Gastroesophageal sphincter (tissue), 4 donors: ENCODE results near the gene ATP2C1. TPM values are rescaled to one million over a fixed set of nuclear protein-coding genes. Genes with fewer than 3 reads are reported as not detected.
"Not testable (repeated sequence)": the region's sequence is repeated elsewhere in the genome, so short reads cannot be mapped to it uniquely, and the experiment has no call there.

Source experiments
- ATAC-seq: fragments of 150-250 bp; one replicate; pipeline ENCODE4 v1.9.1; 2016; ENCODE audit warnings: mild to moderate bottlenecking, moderate library complexity
- H3K27ac ChIP-seq, 4 donors: fragments of 200-600 bp; sonication (generic) in 3 of 4; 1 replicate in 3 of 4; 2 replicates in 1 of 4; pipeline ENCODE4 v1.5.1; 2016 to 2019
- H3K27me3 ChIP-seq: fragments of 200-600 bp; sonication (generic); one replicate; pipeline ENCODE4 v1.5.1; 2019
- H3K36me3 ChIP-seq, 2 donors: fragments of 200-600 bp; sonication (generic); one replicate each; pipeline ENCODE4 v1.5.1; 2019; ENCODE audit warnings: control low read depth in 1 of 2
- H3K4me1 ChIP-seq, 3 donors: fragments of 200-600 bp; sonication (generic); 1 replicate in 2 of 3; 2 replicates in 1 of 3; pipeline ENCODE4 v1.5.1; 2016 to 2019; ENCODE audit warnings: control low read depth in 2 of 3
- H3K4me3 ChIP-seq, 2 donors: fragments of 200-600 bp; sonication (generic); one replicate each; pipeline ENCODE4 v1.5.1; 2019; ENCODE audit warnings: mild to moderate bottlenecking in 1 of 2, moderate library complexity in 1 of 2
- H3K9me3 ChIP-seq, 3 donors: fragments of 200-600 bp; sonication (generic); one replicate each; pipeline ENCODE4 v1.5.1; 2017 to 2019; ENCODE audit warnings: control low read depth in 2 of 3
- CTCF ChIP-seq, 4 experiments: fragments of 200-600 bp in 2 of 4; fragments of 450-650 bp in 2 of 4; sonication (generic) in 1 of 4; IDR thresholded peaks; one replicate each; pipeline ENCODE4 v1.5.1; 2017 to 2019; ENCODE audit warnings: antibody characterized with exemption in 4 of 4, mild to moderate bottlenecking in 2 of 4, moderate library complexity in 2 of 4
- EP300 ChIP-seq: sonication (generic); formaldehyde crosslinking; IDR thresholded peaks from one replicate; pipeline ENCODE4 v1.6.1; 2017; ENCODE audit warnings: antibody characterized with exemption, mild to moderate bottlenecking
- POLR2A ChIP-seq, 2 donors: fragments of 450-650 bp; IDR thresholded peaks; one replicate each; pipeline ENCODE4 v1.6.1; 2017; ENCODE audit warnings: antibody characterized with exemption in 2 of 2, mild to moderate bottlenecking in 2 of 2, moderate library complexity in 1 of 2
- POLR2AphosphoS5 ChIP-seq: sonication (generic); formaldehyde crosslinking; IDR thresholded peaks from one replicate; pipeline ENCODE4 v1.6.1; 2017; ENCODE audit warnings: antibody characterized with exemption
- WGBS, 2 donors: methylation state at CpG; one replicate each; pipeline ENCODE4 v1.1.5; 2018; ENCODE audit warnings: low coverage in 1 of 2; 5-methylcytosine and 5-hydroxymethylcytosine counted together
- total RNA-seq, 4 donors: library from RNA; depleted of rRNA; stranded (reverse); fragments of >200 nt; gene quantifications; one replicate each; pipeline ENCODE4 v1.1.0, GENCODE V29; 2016

ATP2C1 gene
- total RNA-seq, 4 donors from 2014 or later = 36.7 to 56.6 (median 44.8) TPM

- H3K36me3 ChIP-seq = peaks cover 0 to 82% of the 10 kb centered on the region in 2 donors
- WGBS, 2 donors = 94 to 100% methylated on average over 2 to 3 of the region's 3 CpGs
- no peak for TF ChIP-seq POLR2AphosphoS5
- no peak for TF ChIP-seq EP300
- TF ChIP-seq CTCF (IDR thresholded peaks at IDR 0.05) = no peak
- TF ChIP-seq POLR2A (IDR thresholded peaks at IDR 0.05) = no peak
These were observed 74.3 kb downstream of the ATP2C1 start for GRCh38 chr3:130968221-130968620.

DNA sequence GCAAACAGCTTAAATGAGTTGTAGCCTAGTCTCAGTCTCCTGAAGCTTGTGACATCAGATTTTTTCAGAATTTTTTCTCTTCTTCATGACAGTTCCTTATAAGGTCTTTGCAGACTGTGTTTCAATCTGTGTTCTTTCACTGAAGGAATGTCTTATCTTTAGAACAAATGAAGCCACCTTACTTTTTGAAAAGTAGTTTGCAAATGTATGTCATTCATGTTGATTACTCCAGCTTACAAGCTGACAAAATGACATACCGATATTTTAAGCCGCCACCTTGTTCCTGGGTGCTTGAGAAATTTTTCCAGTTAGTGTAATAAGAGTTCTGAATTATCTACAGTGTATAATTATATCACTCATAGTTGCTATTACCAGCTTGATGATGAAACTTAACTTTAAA, 75.7 kb downstream of the ATP2C1 start:
- Histone ChIP-seq H3K36me3 (peaks cover 0 to 71% of the 10 kb centered on the region in 2 donors), H3K4me1 (no peaks in the 10 kb centered on the region), H3K27me3 (no peaks in the 10 kb centered on the region), H3K27ac (no peak overlapping the region), H3K4me3 (no peak overlapping the region), H3K9me3 (no peaks in the 10 kb centered on the region)
- 89 to 100% methylated on average over 2 of the region's 2 CpGs for WGBS, 2 donors
- ATAC-seq = no peak
- TF ChIP-seq EP300 (no peak), CTCF (IDR thresholded peaks at IDR 0.05) (no peak), POLR2A (IDR thresholded peaks at IDR 0.05) (no peak), POLR2AphosphoS5 (no peak)

More at GRCh38 chr3:130968221-130968620, 74.3 kb downstream of the ATP2C1 start:
- Histone ChIP-seq H3K4me1 (no peaks in the 10 kb centered on the region), H3K27me3 (no peaks in the 10 kb centered on the region), H3K27ac (no peak overlapping the region), H3K4me3 (no peak overlapping the region), H3K9me3 (no peaks in the 10 kb centered on the region)
- ATAC-seq = no peak

DNA sequence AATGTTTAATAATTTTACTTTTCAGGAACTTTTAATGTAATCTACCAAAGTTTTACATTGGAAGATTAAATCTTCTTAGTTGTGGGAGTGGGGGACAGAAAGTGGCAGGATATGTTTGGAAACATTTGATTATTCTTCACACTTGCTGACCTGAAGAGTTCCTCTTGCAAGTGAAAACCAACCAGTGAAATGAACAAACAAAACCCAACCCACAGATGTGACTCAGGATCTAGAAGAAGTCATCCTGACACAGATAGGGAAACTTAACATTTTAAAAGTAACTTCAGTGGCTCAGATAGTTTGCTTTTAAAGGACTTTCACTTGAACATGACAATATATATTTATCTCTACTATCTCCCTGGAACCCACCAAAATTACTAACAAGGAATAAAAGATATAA, 77.3 kb downstream of the ATP2C1 start:
- Histone ChIP-seq H3K4me1 (no peaks in the 10 kb centered on the region), H3K36me3 (peaks cover 0 to 70% of the 10 kb centered on the region in 2 donors), H3K27ac (no peak overlapping the region), H3K9me3 (no peaks in the 10 kb centered on the region), H3K4me3 (no peak overlapping the region), H3K27me3 (no peaks in the 10 kb centered on the region)
- no peak for ATAC-seq
- TF ChIP-seq CTCF (IDR thresholded peaks at IDR 0.05) = no peak
- no peak for TF ChIP-seq EP300
- no peak for TF ChIP-seq POLR2AphosphoS5
- no peak for TF ChIP-seq POLR2A (IDR thresholded peaks at IDR 0.05)

- not testable (repeated sequence) for ATAC-seq, H3K4me3 ChIP-seq, H3K27me3 ChIP-seq, H3K27ac ChIP-seq, H3K4me1 ChIP-seq, H3K9me3 ChIP-seq
- no CpG with 5 or more reads among the region's 2 CpGs for WGBS, 2 donors
- peaks cover 0 to 72% of the 10 kb centered on the region in 2 donors for H3K36me3 ChIP-seq
These were observed 78.7 kb downstream of the ATP2C1 start for GRCh38 chr3:130972592-130972991.

- Histone ChIP-seq H3K27me3 (no peaks in the 10 kb centered on the region), H3K36me3 (peaks cover 0 to 68% of the 10 kb centered on the region in 2 donors), H3K4me3 (no peak overlapping the region), H3K27ac (no peak overlapping the region), H3K9me3 (no peaks in the 10 kb centered on the region), H3K4me1 (no peaks in the 10 kb centered on the region)
- no peak for ATAC-seq
- TF ChIP-seq EP300 (no peak), CTCF (IDR thresholded peaks at IDR 0.05) (no peak)
- WGBS, 2 donors = 85 to 92% methylated on average over 5 of the region's 5 CpGs
These were observed 79.5 kb downstream of the ATP2C1 start for GRCh38 chr3:130973406-130973805.

DNA sequence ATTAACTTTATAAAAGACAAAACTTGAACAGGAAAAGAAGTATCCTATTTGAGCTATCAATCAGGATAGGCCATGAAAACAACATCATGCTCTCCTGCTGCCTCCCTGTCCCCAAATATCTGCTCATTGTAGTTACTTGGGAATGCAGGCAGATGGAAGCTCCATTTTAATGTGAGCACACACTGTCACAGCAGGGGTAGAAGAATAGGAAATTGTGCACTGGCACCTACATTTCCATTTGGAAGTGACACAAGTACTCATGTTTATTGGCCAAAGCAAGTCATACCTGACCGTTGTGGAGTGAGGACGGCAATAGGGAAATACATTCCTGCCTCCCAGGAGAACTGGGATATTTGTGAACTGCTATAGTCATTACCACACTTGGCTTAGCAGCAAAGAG, 80.3 kb downstream of the ATP2C1 start:
- 95 to 100% methylated on average over 2 of the region's 2 CpGs for WGBS, 2 donors
- no peaks in the 10 kb centered on the region for H3K9me3 ChIP-seq
- TF ChIP-seq POLR2AphosphoS5 = no peak
- H3K4me1 ChIP-seq = no peaks in the 10 kb centered on the region
- no peak for ATAC-seq
- H3K27ac ChIP-seq = no peak overlapping the region
- peaks cover 0 to 60% of the 10 kb centered on the region in 2 donors for H3K36me3 ChIP-seq
- no peak overlapping the region for H3K4me3 ChIP-seq
- H3K27me3 ChIP-seq = no peaks in the 10 kb centered on the region
